ENCODE data around the gene TH.
"Not testable (repeated sequence)": the region's sequence is repeated elsewhere in the genome, so short reads cannot be mapped to it uniquely, and the experiment has no call there.

The TH gene

DNA sequence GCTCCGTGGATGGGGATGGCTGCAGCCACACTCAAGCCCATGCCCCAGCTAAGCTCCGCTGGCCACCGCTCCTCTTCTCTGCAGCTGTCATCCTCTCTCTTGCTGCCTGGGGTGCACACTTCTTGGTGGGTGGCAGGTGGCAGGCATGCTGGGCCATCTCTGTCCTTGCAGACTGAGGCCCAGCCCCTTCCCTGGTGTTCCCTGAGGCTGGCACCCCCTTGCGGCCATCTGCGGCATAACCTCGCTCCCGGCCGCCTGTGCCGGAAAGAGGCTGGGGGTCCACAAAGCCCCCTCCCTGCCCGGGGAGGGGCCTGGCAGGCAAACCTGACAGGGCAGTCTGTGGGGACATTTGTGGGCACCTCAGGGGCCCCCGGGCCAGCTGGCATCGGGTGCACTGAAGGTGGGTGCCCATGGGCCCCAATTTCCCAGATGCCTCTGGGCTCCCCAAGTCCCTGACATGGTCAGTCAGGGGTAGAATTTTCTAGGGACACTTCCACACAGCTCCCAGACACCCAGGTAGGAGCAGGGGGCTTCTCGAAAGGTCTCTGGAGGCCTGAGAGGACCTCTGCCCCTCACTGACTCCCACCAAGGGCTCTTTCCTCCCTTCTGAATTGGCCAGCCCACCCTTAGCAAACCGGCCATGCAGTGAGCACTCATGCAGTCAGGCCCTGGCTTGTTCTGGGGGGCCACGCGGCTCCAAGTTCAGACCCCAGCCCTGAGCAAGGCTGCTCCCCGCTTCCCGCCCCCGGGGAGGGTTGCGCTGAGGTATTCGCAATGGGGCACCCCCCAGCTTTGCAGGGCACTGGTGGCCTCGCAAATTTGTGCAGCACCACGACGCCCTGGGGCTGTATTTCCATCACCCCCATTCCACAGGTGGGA lies 23.5 kb upstream of the TH start:
- peak; percentile 56 for DNase-seq

DNA sequence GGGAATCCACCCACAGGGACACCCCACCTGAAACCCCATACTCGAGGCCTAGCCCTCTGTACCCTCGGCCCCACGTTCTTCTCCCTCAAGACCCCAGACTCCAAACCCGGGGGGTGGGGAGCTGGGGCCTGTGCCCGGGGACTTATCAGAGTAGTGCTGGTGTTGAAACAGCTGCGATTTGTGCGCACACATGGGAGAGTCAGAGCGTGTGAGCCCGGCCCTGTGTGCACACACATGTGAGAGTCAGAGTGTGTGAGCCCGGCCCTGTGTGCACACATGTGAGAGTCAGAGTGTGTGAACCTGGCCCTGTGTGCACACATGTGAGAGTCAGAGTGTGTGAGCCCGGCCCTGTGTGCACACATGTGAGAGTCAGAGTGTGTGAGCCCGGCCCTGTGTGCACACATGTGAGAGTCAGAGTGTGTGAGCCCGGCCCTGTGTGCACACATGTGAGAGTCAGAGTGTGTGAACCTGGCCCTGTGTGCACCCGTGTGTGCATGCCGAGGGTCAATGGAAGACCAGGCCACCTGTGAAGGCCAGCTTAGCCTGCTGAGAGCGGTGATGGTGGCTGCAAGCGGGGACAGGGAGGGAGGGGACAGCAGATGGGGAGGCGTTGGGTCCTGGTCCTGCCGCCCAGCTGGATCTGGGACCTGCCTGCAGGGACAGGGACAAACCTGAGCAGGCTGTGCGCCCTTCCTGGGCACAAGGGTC lies 22.4 kb upstream of the TH start:
- not testable (repeated sequence) for DNase-seq

DNA sequence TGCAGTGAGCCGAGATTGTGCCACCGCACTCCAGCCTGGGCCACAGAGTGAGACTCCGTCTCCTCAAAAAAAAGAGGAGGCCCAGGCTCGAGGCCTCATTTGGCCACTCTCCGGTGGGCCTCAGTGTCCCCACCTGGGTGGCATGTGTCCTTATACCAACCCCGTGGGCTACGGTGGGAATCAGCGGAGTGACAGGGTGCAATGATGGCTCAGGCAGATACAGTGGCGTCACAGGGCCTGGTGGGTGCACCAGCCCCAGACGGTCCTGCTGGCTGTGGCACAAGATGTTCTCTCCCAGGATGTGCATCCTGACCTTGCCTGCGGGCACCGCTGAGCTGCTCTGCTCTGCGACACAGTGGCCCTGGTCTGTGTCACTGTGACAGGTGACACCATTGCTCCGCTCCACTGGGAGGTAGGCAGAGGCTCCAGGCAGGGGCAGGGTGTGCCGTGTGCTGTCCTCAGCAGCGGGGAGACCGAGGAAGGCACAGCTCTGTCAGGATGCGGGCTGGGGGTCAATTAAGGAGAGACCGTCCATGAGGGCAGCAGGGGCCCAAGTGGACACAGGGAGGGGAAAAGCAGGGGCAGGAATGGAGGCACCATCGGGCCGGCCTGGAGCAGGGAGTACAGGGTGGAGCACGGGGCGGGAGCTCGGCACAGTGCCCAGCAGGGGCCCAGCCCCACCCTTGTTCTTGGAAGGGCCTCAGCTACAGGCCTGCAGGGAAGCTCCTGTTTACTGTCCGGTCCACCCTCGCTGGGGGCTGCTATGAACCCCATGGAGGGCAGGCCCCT lies 21.7 kb upstream of the TH start:
- DNase-seq = no peak

DNA sequence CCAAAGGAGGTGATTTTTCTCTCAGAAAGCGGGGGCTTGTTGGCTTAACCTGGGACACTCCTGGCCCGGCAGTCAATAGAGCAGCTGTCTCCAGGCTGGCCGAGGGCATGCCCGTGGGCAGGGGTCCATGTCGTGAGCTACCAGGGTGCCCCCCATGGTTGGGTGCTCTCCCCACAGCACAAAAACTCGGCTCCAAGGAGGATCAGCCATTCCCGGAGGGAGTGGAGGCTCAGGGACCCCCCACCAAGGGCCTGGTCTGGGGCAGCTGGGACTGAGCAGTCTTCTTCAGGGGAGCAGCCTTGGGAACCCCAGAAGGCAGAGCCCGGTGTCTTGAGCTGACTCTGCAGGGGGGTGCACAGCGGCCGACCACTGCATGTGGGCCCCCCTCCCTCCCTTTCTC lies 20.8 kb upstream of the TH start:
- no peak for DNase-seq

DNA sequence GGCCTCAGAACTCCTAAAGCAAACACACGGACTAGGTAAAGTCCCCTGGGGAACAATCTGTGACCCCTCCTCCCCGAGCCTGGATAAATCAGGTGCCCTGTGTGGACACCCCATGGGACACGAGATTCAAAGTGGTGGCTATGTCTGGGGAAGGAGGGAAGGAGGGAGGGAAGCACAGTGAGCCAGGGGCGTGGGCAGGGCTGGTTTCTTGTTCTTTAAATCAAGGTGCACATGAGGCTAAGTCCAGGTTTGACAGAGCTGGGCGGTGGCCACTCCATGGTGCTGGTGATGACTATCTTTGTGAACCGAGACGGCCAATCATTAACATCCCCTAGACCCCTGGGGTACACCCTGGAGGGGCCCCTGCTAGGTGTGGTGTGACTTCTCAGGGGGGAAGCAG lies 20.3 kb upstream of the TH start:
- no peak for DNase-seq

DNA sequence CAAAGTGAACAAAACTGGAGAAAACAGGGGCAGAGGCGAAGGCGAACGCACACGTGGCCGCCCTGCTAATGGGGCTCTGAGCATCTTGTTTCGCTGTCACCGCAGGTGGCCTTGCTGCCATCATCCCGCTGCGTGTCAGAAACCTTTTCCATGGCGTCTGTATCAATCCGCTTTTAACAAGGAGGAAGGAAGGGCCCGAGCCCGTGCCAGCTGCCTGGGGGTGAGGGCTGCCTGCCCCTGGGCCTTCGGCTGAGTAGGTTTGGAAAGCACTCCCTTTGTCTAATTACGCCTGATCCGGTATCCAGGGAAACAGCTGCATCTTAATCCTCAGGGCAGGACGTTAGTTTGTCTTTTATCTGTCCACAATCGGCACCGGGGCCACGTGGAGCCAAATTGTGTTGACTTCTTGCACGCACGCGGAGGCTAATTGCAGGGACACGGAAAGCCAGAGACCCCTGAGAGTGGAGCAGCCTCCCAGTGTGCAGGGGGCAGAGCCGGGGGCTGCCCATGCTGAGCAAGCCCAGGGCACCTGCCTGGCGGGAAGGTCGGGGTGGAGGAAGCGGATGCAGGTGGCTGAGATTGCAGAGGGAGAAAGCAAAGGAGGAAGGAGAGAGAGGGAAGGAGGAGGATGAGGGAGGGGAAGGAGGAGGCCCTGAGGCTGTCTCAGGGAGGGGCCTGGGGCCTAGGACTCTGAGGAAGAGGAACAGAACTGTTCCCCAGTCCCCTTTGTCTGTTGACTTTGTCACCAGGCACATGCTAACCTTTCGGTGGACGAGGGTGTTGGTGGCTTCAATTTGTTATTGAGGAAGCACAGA lies 19.2 kb upstream of the TH start:
- no peak for DNase-seq

DNA sequence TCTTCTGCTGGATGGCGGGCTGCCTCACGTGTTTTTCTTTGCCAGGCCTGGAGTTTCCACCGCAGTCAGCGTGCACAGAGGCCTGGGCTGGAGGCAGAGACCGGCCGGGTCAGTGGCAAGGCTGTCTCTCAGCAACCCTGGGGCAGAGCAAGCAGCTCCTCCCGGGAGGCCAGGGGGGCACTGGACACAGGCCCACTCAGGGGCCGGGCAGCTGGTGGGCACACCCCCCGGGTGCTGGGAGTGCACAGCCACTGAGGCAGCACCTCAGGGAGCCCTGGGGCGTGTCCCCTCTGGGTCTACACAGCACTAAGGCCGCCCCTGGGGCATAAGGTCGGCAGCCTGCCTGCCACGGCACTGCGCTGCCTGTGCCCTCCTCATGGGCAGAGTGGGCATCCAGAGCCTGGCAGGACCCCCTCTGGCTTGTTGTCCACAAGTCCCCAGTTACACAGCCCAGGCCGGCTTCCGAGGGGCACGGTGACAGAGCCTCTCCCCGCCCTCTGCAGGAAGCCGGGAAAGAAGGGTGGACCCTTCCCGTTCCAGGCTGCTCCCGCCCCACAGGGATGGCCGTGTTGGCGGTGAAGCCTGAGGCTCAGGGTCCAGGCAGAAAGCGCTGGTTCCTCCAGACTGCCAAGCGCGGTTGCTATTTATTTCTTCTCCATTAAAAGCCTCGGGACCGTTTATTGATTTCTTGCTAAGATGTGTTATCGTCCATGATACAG lies 18.5 kb upstream of the TH start:
- DNase-seq = no peak

DNA sequence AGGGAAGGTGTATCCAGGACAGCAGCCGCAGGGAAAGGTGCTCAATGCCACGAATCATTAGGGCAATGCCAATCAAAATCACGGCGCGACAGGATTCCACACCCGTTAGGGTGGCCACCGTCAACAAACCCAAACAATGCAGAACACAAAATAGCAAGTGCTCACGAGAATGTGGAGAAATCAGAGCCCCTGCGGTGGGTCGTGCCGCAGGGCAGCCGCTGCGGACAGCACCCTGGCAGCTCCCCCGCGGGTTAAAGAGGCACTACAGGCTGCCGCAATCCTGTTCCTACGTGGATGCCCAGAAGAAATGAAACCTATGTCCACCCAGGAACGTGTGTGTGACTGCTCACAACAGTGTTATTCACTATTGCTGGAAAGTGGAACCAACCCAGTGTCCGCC lies 17.1 kb upstream of the TH start:
- DNase-seq = no peak

DNA sequence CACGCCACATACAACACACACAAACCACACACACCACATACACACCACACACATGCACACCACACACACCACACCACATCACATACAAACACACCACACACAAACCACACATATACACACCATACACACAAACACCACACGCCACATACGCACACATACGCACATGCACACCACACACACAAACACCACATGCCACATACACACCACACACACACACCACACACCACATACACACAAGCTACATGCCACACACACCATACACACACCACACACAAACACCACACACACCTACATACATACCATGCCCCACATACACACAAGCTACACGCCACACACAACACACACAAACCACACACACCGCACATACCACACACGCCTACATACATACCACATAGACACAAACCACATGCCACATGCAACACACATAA lies 15.7 kb upstream of the TH start:
- DNase-seq = no peak

DNA sequence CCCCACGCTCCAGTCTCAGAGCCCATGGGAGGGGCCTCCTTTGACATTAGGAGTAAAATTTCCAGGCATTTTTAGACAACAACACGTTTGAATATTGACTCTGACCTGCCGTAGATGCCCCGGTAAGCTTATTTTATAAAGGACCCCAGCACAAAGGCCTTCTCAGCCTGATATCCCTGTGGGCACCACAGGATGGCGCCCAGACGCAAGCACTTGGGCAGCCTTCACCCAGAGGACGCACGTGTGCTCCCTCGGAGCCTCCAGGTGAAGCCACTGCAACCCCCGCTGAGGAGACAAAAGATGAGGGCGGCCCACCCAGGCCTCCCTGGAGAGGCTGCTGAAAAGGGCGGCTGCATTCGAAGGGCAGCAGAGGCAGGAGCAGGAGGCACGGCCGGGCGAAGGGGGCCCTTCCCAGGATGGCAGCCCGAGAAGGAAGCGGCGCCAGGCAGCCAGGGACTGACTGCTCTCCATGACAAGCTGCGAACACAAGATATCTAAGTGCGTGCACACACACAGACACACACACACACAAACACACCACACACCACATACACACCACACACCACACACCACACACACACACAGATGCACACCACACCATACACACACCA lies 15.2 kb upstream of the TH start:
- DNase-seq = peak; percentile 32

DNA sequence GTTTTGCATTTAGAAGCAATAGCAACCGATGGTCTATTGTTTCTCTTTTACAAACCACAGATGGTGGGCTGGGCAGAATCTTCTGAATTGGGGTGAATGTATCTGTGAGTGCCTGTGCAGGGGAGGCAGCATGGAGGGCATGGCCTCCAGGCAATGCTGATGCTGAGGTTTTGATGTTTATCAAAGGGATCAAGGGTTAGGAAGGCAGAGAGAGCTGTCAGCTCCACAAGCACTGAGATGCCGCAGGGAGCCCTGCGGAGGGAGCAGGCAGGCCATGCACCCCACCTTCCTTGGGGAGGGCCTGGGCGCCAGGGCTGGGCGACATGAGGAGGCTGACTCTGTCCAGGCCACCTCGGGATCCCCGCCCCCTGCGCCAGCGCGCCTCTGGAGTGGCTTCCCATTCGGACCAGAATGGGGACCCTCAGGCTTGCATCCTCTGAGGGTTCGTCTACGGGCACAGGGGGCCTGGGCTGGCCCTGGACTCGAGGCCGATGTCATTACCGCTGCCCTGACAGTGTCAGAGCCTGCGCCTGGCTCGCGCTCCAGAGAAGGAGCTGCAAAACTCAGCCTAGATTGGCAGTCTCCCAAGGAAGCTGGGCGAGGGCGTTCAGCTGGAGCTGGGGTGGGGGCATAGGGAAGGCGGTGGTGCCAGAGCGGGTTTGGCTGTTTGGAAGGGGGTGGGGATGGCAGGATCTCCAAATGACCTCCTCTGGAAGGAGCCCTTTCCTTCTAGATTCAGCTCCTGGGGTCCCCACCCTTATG lies 13.9 kb upstream of the TH start:
- no peak for DNase-seq

DNA sequence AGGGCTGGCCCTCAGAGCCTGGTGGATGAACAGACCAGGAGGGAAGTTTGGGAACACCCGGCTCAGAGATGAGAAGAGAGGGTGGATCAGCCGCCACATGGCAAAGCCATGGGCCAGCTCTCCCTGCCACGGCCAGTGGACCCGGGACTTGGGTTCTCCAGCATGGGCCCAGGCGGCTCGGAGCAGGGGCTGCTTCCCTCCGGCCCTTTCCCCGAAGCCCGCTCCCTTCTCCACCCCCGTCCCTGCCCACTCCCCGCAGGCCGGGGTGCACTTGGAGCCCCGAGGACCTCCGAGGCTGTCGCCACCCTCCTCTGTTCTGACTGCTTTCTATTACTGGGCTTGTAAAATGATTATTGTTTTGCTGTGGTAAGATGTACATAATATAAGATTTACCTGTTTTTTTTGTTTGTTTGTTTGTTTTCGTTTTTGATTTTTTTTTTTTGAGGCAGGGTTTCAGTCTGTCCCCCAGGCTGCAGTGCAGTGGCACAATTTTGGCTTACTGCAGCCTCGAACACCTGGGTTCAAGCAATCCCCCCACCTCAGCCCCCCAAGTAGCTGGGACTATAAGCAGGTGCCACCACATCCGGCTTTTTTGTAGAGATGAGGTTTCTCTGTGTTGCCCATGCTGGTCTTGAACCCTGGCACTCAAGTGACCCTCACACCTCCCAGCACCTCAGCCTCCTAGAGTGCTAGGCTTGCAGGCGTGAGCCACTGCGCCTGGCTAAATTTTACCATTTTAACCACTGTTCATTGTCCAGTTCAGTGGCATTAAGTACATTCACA lies 11.3 kb upstream of the TH start:
- no peak for DNase-seq

DNA sequence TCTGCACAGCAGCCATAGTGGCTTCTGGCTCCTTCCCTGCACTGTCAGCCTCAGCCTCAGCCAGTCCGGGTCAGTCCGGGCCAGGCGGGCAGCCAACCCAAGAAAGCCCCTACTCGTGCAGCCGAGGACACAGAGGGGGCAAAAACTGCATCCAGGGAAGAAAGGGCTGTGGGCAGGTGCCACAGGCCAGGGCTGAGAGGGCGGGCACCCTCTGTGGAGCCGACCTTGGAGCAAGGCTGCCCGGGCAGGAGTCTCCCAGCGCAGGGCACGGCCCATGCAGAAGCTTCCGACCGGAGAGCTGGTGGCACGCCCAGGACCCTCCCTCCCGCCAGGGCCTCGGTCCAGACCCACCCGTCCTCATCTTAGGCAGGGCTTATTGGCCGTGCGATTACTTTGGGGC lies 10.5 kb upstream of the TH start:
- DNase-seq = no peak

DNA sequence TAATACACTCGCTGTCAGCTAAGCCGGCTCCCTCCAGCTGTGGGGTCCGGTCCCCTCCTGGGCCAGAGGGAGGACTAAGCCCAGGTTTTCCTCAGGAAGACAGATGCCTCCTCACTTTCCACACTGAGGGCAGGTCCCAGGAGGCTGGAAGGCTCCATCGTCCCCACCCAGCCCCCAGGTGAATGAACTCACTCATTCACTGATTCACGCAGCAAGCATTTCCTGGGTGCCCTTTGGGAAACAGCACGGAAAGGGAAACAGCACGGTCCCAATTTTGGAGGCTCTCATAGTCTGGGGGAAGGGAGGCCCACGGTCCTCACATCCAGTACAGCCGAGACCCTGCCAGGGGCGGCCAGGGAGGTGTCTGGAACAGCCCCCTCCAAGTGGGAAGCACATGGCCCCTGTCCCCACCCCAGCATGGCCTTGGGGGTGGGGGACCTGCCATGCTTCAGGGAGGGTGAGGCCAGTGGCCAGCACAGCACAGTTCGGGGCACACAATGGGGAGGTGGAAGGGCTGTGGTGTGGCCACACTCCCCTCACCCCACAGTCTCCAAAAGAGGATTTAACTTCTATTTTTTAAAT lies 9.3 kb upstream of the TH start:
- no peak for DNase-seq

DNA sequence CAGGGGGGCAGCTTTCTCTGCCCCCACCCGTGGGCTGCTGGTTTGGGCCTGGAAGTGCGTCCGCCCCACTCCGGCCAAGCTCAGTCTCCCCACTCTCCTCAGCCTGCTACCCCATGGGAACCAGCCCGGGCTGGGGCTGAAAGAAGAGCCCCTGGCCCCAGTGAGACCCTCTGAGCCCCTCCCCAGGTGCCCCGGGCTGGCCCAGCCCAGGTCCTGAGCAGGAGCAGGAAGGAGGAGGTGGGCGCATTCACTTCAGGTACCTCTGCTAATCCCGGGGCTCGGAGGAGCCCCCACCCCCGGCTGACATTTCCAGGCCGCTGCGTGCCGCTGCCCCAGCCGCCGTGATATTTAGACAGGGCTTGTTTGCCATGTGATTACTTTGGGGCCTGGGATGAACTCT lies 8.7 kb upstream of the TH start:
- DNase-seq = no peak

DNA sequence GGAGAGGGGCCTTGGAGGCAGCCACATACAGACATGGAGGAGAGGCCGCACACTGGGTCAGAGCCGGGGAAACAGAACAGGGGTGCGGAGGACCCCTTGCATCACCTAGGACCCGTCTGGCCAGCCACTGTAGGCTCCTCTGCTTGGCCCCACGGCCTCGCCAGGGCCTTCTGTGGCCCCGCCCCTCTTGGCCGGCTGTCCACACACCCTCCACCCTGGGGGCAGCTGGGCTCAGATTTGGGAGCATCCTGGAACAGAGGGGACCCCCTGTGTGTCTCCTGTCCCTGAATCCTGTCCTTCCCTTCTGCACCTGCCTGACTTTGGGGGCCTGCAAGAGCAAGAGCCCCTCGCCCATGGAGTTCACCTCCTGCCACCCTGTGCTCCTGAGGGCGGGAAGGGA lies 7.9 kb upstream of the TH start:
- DNase-seq = no peak

DNA sequence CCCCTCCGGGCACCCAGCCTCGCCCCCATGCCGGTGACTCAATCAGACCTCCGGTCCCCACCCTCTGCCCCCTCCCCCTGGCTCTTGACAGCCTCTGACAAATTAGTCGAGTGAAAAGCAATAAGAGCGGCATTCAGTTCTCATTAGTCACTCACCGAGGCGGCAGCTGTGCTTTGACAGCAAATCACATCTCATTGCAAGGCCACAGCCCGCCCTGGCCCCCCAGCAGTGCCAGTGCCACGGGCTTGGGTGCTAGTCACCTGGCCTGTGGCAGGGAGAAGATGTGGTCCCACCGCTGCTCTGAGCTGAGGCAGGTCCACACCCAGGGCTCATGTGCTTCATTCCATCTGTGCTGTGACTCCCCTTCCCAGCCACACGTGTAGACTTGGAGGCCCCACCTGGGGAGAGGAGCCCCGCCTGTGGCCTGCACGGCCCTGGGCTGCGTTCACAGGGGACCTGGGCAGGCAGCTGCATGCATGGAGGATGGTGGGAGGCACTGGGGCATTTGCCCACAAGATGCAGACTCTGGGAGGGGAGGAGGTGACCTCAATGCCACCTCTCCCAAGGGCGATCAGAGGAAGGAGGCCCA lies 7.4 kb upstream of the TH start:
- DNase-seq = no peak

DNA sequence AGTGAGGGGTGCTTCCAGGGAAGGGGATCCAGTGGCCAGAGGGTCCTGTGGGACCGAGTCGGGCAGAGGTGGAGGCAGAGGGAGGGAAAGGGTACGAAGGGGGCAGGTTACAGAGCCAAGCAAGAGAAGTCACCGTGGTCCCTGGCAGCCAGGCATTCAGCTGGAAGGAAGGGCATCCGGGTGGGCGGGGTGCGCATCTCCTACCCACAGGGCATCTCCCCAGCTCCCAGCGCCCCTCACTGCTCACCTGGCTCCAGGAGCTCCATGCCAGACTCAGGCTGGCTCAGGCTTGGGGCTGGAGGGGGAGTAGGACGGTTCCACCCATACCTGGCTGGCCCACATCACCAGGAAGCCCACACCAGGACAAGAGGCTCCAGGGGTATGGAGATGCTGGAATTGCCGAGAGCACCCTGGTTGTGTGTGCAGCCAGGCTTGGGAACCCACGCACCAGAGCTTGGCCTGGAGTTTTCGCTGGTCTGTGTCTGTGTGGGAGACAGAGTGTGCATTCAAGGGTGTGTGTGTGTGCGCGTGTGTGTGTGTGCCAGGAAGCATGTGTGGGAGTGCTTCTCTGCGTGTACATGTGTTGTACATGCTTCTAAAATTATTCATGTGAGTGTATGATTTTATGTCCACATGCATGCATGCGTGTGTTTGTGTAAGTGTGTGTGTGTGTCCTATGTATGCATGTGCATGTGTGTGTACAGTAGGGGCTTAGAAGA lies 6.6 kb upstream of the TH start:
- not testable (repeated sequence) for DNase-seq

DNA sequence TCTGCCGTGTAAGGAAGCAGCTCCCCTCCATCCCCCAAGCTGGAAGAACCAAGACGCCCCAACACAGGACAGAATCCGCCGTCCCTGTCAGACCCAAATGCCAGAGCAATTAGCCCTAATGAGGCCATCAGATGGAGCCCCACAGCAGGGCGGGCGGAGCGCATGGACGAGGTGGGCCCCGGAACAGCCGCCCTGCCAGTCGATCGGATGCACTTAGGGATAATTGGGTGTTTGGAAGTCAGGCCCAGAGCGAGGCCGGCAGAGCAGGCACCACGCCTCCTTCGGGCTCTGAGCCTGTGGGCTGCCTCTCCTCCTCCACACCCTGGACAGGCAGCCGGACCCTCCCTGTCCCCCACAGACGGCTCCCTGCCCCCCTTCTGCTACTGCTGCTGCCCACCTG lies 5.5 kb upstream of the TH start:
- no peak for DNase-seq
